CD4-positive, alpha-beta T cell treated with Interleukin-15 for 4 hours (primary cell): ENCODE measurements around the gene SGPP2.
"Not testable (repeated sequence)": the region's sequence is repeated elsewhere in the genome, so short reads cannot be mapped to it uniquely, and the experiment has no call there.

Experiments used
- DNase-seq: peaks from one replicate; pipeline ENCODE4 v3.0.0-alpha.2; 2020; ENCODE audit warnings: low spot score

The SGPP2 gene

GRCh38 chr2:222427646-222428301 is 3.4 kb downstream of the SGPP2 start:
- no peak for DNase-seq

GRCh38 chr2:222430071-222430470 is 5.7 kb downstream of the SGPP2 start:
- no peak for DNase-seq

GRCh38 chr2:222430681-222431080 is 6.3 kb downstream of the SGPP2 start:
- no peak for DNase-seq

- no peak for DNase-seq
These were observed 7.5 kb downstream of the SGPP2 start for GRCh38 chr2:222431869-222432268.

- no peak for DNase-seq
These were observed 9.2 kb downstream of the SGPP2 start for GRCh38 chr2:222433332-222434173.

GRCh38 chr2:222434204-222434603 is 9.9 kb downstream of the SGPP2 start:
- DNase-seq, result no peak

- not testable (repeated sequence) for DNase-seq
These were observed 11.2 kb downstream of the SGPP2 start for GRCh38 chr2:222435400-222436039.

GRCh38 chr2:222436040-222436413 is 11.7 kb downstream of the SGPP2 start:
- DNase-seq, result no peak

GRCh38 chr2:222439692-222440091 is 15.3 kb downstream of the SGPP2 start:
- DNase-seq, result no peak

GRCh38 chr2:222440673-222441422 is 16.5 kb downstream of the SGPP2 start:
- no peak for DNase-seq

- no peak for DNase-seq
These were observed 18.3 kb downstream of the SGPP2 start for GRCh38 chr2:222442665-222443064.

GRCh38 chr2:222445227-222445626 is 20.9 kb downstream of the SGPP2 start:
- DNase-seq, result no peak

- DNase-seq, result no peak
These were observed 22.8 kb downstream of the SGPP2 start for GRCh38 chr2:222447131-222447530.

- DNase-seq, result no peak
These were observed 24.4 kb downstream of the SGPP2 start for GRCh38 chr2:222448748-222449181.

GRCh38 chr2:222450021-222450420 is 25.7 kb downstream of the SGPP2 start:
- DNase-seq, result no peak

- no peak for DNase-seq
These were observed 26.9 kb downstream of the SGPP2 start for GRCh38 chr2:222451224-222451674.

GRCh38 chr2:222452422-222452950 is 28.1 kb downstream of the SGPP2 start:
- DNase-seq, result no peak

- no peak for DNase-seq
These were observed 32.2 kb downstream of the SGPP2 start for GRCh38 chr2:222456479-222457077.

GRCh38 chr2:222459983-222460382 is 35.6 kb downstream of the SGPP2 start:
- no peak for DNase-seq

- DNase-seq, result no peak
These were observed 41.4 kb downstream of the SGPP2 start for GRCh38 chr2:222465746-222466145.

GRCh38 chr2:222468346-222468745 is 44.0 kb downstream of the SGPP2 start:
- no peak for DNase-seq
